HG03025 (cell line): ENCODE measurements around the gene SSR4.

ENCODE experiments used
- ATAC-seq: cut with Tn5 transposase; IDR thresholded peaks from one replicate; pipeline ENCODE4 v1.9.1; 2021; ENCODE audit warnings: mild to moderate bottlenecking, moderate library complexity; ENCODE audit not compliant: unreplicated experiment, low FRiP score

Gene SSR4

GRCh38 chrX:153780678-153781427 is 13.6 kb upstream of the SSR4 start, which contains the start of gene SRPK3:
Gene SRPK3, plus strand, starts transcription at chrX:153781041. Its CDS starts 46 bp downstream, at chrX:153781087.
- ATAC-seq, result no peak

- ATAC-seq, result no peak
These were observed 12.9 kb upstream of the SSR4 start for GRCh38 chrX:153781428-153782047.

GRCh38 chrX:153782313-153782712 is 12.2 kb upstream of the SSR4 start:
- ATAC-seq, result no peak

GRCh38 chrX:153782871-153783270 is 11.6 kb upstream of the SSR4 start:
- ATAC-seq, result no peak

GRCh38 chrX:153783378-153784013 is 11.0 kb upstream of the SSR4 start:
- ATAC-seq, result no peak

GRCh38 chrX:153784325-153784967 is 10.0 kb upstream of the SSR4 start:
- no peak for ATAC-seq

GRCh38 chrX:153786669-153787068 is 7.8 kb upstream of the SSR4 start:
- no peak for ATAC-seq

GRCh38 chrX:153789654-153790053 is 4.8 kb upstream of the SSR4 start:
- no peak for ATAC-seq

GRCh38 chrX:153791104-153791852 is 3.2 kb upstream of the SSR4 start:
- no peak for ATAC-seq

- ATAC-seq, result no peak
These were observed 2.1 kb upstream of the SSR4 start for GRCh38 chrX:153792368-153792767.

GRCh38 chrX:153793291-153793690 is 1.2 kb upstream of the SSR4 start:
- no peak for ATAC-seq

GRCh38 chrX:153794897-153795816 is 689 bp downstream of the SSR4 start:
- ATAC-seq, result peak; percentile 3

GRCh38 chrX:153797415-153798015 is 3.0 kb downstream of the SSR4 start:
- ATAC-seq, result no peak

- no peak for ATAC-seq
These were observed 4.9 kb downstream of the SSR4 start for GRCh38 chrX:153799326-153799725.

- ATAC-seq, result no peak
These were observed 5.8 kb downstream of the SSR4 start for GRCh38 chrX:153800177-153800722.

GRCh38 chrX:153800746-153801145 is 6.3 kb downstream of the SSR4 start:
- no peak for ATAC-seq

- ATAC-seq, result no peak
These were observed 7.2 kb downstream of the SSR4 start for GRCh38 chrX:153801669-153802068.

GRCh38 chrX:153802513-153803045 is 8.1 kb downstream of the SSR4 start:
- no peak for ATAC-seq
